ENCODE data around the gene CBS.

DNA sequence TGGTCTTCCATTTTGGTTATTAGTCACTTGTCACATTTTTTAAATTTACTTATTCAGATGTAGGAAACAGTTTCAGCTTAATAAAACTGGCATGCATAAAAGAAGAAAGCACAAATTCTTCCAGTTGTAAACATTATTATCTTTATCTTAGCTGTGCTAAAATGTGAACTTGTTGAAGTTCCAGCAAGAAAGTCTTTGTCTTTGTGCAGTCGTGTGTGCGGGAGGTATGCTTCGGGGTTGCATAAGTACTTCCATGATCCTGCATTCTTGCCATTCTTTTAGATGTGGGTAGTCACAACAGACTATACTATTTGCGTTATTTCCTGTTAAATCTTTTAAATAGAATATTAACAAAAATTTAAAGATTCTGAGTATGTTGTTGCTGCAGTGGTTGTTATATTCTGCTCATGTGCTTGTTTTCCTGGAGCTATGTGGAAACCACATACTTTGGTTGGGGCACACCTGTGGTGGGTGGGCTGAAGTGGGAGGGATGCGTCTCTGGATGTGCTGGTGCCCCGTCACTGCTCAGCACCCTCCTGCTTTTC lies 49.9 kb downstream of the CBS start:
- no peak for TF ChIP-seq POLR2AphosphoS5 (IDR thresholded peaks at IDR 0.05)
- no peak for TF ChIP-seq POLR2A (IDR thresholded peaks at IDR 0.05)
- TF ChIP-seq, protein P1, sequence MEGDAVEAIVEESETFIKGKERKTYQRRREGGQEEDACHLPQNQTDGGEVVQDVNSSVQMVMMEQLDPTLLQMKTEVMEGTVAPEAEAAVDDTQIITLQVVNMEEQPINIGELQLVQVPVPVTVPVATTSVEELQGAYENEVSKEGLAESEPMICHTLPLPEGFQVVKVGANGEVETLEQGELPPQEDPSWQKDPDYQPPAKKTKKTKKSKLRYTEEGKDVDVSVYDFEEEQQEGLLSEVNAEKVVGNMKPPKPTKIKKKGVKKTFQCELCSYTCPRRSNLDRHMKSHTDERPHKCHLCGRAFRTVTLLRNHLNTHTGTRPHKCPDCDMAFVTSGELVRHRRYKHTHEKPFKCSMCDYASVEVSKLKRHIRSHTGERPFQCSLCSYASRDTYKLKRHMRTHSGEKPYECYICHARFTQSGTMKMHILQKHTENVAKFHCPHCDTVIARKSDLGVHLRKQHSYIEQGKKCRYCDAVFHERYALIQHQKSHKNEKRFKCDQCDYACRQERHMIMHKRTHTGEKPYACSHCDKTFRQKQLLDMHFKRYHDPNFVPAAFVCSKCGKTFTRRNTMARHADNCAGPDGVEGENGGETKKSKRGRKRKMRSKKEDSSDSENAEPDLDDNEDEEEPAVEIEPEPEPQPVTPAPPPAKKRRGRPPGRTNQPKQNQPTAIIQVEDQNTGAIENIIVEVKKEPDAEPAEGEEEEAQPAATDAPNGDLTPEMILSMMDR (IDR thresholded peaks at IDR 0.05): no peak

All from stomach (tissue), 4 donors.